Hypothalamus (tissue), 51 donors: ENCODE data around the gene GPR158.

Experiments used
- DNase-seq, 51 donors: peaks; one replicate each; lab custom pipeline; 2025; lab: John Stamatoyannopoulos, UW

The GPR158 gene

DNA sequence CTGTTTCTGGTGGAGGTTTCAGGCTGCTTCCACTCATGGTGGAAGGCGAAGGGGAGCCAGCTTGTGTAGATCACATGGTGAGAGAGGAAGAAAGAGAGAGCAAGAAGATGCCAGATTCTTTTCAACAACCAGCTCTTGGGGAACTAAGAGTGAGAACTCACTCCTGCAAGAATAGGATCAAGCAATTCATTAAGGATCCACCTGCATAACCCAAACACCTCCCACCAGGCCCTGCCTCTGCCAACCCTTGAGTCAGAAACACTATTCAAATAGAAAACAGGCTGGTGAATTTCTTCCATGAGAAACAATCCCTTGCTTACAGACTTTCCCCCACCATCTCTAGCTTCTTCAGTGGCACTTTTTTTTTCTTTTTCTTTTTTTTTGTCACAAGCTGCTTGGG is 317.2 kb downstream of the GPR158 start:
- DNase-seq, result no peak

DNA sequence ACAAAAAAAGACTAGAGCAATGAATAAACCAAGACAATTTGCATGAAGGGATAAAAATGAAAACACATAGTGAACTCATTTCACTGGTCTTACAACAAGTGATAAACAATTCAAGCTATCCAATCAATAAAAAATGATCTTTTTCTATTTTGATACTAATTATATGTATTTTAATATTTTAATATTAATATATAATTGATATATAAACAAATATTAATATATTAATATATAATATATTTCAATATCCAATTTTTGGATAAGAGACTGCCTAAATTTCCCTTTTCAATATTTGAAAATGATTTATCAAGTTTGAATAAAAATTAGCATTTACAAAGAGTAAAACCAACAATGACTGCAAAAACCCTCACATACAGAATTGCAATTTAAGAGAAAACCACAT is 317.9 kb downstream of the GPR158 start:
- no peak for DNase-seq

DNA sequence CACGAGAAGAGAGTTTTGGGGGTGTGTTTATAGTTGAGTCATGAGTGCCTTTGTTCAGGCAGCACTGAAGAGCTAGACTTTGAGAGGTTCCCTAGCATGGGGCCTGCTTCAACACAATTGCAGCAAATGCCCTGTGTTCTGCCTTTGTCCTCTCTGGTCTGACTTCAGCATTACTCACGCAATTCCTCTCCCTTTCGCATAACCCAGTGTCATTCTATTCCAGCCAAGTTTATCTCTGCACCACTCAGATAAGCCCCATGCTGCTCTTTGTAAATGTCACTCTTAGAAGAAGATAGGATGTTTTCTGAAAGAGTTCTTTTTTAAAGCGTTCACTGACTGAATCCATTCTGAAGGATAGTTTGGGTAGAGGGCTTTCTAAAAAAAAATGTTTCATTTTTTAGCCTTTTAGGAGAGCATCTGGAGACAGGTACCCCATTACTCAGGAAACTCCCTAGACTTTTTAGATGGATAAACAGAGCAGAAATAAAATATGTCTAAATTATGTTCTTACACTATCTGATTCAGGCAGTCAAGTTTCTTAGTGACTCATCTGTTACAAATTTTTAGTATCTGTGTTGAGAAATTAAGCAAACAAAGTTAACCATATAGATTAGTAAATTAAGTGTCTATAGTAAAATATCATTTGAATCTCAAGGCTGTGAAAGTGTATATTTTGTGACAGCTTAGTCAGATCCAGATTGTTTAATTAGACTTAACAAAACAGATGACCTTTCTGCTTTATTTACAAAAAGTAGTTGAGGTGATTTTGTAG is 318.5 kb downstream of the GPR158 start:
- DNase-seq, result peak in 10 of 51 donors; percentile 2 to 46 (median 6)

DNA sequence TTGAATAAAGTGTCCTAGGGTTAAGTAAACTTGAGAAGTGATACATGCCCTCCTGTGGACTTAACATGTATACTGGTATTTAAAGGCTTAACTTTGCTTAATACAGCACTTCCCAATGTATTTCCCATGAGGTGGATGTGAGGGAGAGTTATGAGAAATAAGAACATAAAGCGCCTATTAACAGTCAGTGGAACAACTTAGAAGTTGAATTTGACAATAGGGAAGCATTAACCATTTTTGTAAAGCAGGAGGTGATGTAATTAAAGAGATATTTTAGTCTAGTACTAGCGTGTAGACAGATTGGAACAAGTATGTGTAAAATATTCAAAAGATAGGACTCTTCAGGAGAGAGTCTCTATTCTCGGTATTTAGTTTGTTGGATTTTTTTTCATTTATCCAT is 322.4 kb downstream of the GPR158 start:
- no peak for DNase-seq

DNA sequence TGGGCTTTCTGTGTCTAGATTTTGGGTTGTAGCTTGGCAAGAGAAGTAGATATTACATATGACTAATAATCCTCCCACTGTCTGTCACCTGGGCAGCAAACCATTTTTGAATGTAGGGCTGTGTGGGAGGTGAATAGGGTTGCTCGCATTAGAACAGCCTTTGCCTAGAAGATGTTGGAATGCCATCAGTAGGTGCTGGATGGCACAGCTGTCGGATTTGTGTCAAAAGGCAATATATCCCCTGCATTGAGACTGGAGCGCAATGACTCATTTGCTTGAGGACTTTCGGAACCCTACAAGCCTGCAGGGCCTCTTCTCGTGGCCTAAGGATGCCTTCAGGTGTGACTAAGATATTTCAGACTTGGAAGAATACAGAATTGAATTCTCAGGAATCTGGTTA is 323.8 kb downstream of the GPR158 start:
- DNase-seq, result no peak

GRCh38 chr10:25501912-25502311 is 327.1 kb downstream of the GPR158 start:
- DNase-seq, result no peak

DNA sequence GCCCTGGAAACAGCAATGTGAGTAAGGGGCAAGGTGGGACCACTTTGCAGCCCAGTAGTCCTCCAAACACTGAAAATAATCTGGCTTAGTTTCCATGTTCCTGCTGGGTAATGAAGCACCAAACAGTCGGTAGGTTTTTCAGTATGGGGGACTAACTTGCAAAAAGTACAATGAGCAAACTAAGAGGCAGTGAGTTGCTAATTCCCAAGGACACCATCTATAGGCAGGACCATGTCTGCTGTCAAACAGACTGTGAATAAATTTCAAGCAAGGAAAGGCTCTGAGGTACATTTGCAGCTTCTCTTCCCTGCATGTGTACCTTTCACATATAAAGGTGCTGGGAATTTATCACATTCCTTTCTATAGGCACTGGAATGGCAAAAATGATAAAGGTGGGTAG is 327.7 kb downstream of the GPR158 start:
- no peak for DNase-seq

- no peak for DNase-seq
These were observed 329.5 kb downstream of the GPR158 start for GRCh38 chr10:25504306-25504705.

GRCh38 chr10:25504838-25505237 is 330.0 kb downstream of the GPR158 start:
- no peak for DNase-seq

DNA sequence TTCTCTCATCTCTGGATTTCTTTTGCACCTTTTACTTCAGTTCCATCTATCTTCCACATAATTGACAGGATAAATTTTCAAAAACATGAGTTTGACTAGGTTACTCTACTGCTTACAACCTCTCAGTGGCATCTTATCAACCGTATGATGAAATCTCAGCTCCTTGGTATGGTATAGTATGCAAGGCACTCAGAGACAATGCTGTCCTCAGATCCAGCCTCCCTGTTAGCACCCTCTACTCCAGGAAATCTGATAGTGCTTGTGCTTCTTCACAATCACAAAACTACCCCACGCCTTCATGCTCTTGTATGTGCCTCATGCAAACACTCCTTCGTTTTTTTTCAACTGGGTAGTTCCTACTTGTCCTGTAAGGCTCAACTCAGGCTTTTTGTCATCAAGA is 330.7 kb downstream of the GPR158 start:
- no peak for DNase-seq

- DNase-seq, result no peak
These were observed 332.1 kb downstream of the GPR158 start for GRCh38 chr10:25506821-25507335.

DNA sequence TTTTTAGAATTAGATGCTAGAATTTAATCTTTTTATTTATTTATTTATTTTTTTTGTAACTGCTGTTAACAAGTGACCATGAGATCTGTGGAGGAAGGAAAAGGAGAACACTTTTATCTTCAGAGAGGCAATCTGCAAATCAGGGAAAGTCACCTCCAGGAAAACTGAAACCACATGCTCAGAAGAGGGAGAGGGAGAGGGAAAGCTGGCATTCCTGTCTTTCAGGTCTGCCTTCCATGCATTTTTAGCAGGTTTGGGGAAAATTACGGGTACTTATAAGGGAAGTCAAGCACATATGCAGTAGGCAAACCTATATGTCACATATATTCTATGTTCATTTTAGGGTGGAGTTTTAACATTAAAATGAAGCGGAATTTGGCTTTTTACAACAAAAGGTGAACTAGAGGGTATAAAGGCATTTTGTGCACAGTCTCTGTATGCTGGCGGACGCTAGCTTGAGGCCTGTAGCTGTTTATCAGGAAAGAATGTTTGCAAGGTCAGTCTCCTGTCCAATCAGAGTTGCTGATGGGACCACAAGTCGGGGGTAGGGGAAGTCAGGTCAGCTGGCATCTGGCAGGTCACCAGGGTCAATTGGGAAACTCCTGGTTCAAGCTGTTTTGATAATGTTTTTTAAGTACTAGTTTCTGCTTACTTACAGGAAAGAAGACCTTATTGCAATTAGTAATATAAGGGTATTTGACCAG is 333.5 kb downstream of the GPR158 start:
- DNase-seq, result no peak

- no peak for DNase-seq
These were observed 334.4 kb downstream of the GPR158 start for GRCh38 chr10:25509151-25509550.

DNA sequence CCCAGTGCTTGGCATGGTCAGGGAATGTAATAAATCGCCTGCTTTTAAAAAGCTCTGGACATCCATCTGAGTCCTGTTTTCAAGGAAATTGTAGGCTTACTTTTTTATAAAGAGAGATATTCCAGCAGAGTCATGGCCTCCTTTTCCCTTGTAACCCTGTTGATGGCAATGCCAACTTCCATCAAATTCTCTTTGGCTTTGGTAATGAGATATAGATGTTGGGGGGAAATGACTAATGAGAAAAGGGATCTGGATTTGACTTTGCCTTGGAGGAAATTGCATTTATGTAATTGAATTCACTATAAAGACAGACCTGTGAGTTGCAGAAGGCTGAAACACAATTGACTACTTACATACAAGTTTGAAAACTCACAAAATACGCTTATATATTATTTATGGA is 347.5 kb downstream of the GPR158 start:
- no peak for DNase-seq

DNA sequence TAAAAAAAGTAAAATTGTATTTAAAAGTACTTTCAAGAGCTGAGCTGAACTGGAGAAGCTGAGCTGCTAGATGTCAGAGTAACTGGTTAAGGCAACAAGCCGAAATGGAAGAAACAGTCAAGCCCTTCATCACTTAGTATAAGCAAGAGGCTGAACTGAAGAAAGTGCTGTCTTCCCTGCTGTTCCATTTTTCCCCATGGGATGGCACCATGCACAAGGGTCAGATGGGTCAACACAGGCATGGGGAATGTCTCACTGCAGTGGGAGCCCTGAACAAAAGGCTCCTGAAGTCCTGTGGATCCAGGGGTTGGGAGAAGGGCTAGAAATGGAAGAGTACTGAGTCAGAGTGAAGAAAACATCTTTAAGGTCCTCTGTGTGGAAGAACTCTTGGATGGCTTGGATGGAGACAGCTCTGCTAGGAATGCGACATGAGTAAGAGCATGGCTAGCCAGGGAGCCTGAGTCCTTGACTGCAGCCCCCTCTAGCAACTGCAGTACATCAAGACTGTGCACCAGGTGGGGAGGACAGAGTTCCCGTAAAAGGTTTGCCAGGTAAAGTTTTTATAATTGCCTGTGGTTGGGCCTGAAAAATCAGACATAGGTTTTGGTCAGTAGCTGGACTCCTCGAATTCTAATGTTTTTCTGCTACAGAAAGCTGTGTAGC is 348.3 kb downstream of the GPR158 start:
- DNase-seq, result peak in 1 of 51 donors; percentile 16

DNA sequence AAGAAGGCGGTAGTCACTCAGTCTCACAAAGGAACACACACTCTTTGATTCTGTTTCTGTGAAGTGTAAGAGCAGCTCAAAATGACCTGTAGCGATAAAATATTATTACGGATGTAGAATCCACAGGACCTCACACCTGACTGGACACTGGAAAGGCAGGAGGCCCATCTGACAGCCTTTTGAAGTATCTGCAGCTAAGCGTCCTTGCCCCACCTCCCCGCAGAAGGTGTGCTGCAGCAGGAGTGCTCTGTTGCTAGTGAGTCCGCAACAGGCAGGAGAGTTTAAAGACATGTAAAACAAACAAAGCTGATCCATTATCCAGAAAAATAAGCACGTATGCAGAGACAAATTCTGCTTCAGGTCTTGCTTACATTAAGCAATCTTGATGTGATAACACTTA is 355.5 kb downstream of the GPR158 start:
- DNase-seq, result no peak

DNA sequence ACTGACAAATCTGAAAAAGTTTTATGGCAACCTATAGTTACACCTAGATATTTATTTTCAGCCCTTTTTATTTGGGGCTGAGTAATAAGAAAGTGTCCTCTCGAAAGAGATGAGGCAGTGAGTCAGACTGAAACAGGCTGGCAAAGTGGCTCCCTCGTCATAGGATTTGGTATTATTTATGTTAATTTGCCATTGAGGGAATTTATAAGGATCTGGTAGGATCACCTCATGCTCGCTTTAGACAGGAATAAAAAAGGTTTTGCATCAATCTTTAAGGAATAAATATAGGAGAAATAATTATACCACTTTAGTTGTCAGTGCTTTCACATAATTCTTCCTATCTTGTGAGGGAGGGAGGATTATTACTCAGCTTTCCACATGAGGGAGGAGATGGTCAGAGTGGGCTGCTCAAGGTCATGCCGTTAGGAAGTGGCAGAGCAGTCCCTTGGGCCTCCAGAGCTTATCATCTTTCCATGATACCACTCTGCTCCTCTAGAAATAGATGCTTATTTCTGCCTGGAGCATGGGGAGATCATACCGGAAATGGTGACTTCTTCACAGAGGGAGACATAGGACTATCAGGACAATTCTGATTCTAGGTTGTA is 356.8 kb downstream of the GPR158 start:
- DNase-seq, result no peak

GRCh38 chr10:25532213-25532612 is 357.4 kb downstream of the GPR158 start:
- no peak for DNase-seq

GRCh38 chr10:25536027-25536426 is 361.2 kb downstream of the GPR158 start:
- DNase-seq, result no peak

GRCh38 chr10:25547382-25547781 is 372.6 kb downstream of the GPR158 start:
- DNase-seq, result peak in 3 of 51 donors; percentile 3 to 20 (median 10)

DNA sequence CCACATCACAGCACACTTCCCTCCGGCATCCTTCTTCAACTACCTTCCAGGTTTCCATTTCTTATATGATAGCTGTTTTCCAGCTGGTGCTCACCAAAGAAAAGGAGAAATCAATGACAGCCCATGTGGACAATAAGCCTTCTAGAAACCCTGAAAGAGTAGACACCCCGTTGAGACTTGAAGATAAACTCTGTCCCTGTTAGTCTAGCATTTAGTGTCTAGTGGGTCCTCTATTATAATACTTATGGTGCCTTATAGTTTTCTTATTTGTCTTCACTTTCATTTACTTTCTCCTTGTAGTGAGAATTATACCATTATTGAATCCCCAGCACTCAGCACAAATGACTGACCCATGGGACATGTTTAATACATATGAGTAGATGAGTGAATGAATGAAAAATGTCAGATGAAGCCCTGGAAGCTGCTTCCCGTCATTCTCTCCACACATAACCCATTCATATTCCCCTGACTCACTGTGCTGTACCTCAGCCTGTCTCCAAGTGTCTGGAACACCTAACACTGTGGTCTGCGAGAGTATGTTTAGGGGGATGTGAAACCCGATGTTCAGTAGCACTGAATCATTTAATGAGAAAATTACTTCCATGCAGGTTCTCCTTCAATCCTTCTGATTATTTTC is 377.6 kb downstream of the GPR158 start:
- no peak for DNase-seq
